ENCODE measurements around the gene JADE1. TPM values are rescaled to one million over a fixed set of nuclear protein-coding genes. Genes with fewer than 3 reads are reported as not detected.

Gene JADE1
- total RNA-seq, 4 donors from 2014 or later: 18.2 to 26.4 (median 19.6) TPM

DNA sequence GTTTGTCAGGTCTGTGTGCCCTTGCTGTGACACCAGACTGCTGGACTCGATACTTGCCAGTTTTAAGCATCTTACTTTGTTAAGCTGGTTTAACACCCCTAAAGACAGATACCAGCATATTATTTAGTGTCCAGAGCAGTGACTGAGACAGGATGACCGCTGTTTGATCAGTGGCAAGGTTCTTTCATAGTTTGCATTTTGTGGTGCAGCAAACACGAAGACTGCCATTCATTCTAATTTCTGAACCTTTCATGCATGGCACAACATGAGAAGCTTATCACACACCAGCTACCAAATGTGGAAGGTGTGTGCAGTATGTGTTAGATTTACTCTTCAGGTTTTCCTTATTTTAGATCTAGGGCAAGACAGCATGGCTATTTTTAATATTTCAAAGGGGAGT lies 28.2 kb downstream of the JADE1 start:
- Histone ChIP-seq H3K4me1 (peaks cover 0 to 19% (median 0%) of the 10 kb centered on the region in 4 donors), H3K27ac (no peak overlapping the region), H3K4me3 (no peak overlapping the region), H3K27me3 (no peaks in the 10 kb centered on the region), H3K36me3 (peaks cover 0 to 13% (median 0%) of the 10 kb centered on the region in 3 donors), H3K9me3 (no peaks in the 10 kb centered on the region)
- no peak for DNase-seq
- TF ChIP-seq, protein P1, sequence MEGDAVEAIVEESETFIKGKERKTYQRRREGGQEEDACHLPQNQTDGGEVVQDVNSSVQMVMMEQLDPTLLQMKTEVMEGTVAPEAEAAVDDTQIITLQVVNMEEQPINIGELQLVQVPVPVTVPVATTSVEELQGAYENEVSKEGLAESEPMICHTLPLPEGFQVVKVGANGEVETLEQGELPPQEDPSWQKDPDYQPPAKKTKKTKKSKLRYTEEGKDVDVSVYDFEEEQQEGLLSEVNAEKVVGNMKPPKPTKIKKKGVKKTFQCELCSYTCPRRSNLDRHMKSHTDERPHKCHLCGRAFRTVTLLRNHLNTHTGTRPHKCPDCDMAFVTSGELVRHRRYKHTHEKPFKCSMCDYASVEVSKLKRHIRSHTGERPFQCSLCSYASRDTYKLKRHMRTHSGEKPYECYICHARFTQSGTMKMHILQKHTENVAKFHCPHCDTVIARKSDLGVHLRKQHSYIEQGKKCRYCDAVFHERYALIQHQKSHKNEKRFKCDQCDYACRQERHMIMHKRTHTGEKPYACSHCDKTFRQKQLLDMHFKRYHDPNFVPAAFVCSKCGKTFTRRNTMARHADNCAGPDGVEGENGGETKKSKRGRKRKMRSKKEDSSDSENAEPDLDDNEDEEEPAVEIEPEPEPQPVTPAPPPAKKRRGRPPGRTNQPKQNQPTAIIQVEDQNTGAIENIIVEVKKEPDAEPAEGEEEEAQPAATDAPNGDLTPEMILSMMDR (IDR thresholded peaks at IDR 0.05): no peak
- TF ChIP-seq POLR2A (IDR thresholded peaks at IDR 0.05): no peak

DNA sequence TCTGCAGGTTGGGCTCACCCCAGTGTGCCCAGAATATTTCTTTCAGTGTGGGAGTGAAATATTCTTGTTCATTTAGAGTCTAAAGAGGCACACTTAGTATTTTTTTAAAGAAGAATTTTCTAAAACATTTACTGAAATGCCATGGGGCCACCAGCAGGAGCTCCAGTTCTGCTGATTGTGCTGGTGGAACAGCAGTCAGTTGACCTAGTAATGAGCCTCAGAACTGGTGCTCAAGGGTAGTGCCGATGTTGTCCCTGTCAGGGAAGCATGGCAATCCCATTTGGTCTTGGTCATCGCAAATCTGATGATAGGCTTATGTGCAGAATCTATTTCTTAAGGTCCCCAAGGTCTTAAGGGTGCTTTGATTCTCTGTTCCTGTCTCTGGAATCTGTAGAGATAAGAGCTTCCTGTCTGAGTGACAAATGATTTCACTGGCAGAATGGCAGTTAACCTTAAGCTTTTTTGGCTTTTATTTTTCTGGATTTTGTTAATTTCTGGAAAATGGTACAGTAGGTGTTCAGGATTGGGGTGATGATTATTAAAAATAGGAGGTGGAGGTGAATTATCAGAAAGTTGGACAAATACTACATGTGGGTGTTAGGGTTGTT lies 31.3 kb downstream of the JADE1 start:
- TF ChIP-seq POLR2A (IDR thresholded peaks at IDR 0.05): no peak
- TF ChIP-seq, protein P1 (IDR thresholded peaks at IDR 0.05): no peak
- peaks cover 0 to 9% (median 0%) of the 10 kb centered on the region in 4 donors for H3K4me1 ChIP-seq
- H3K9me3 ChIP-seq: no peaks in the 10 kb centered on the region
- peaks cover 0 to 17% (median 0%) of the 10 kb centered on the region in 3 donors for H3K36me3 ChIP-seq
- no peaks in the 10 kb centered on the region for H3K27me3 ChIP-seq
- H3K27ac ChIP-seq: no peak overlapping the region
- no peak for DNase-seq
- H3K4me3 ChIP-seq: no peak overlapping the region

DNA sequence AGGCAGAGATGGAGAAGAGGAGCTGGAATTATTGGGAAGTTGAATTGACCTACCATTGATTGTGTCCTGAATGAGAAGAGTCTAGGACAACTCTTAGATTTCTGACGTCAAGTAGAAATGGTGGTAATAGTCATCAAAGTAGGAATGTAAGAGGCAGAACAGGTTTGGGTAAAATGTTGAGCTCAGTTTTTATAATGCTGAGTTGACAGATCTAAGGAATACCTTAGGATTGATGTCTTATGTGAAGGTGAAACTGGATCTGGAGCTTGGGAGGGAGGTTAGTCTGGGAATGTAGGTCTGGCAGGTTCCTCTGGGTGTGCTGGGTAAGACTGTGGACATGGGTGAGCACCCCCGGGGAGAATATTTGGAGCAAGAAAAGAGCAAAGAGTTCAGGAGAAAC lies 31.9 kb downstream of the JADE1 start:
- no peak overlapping the region for H3K27ac ChIP-seq
- DNase-seq: no peak
- peaks cover 0 to 23% (median 0%) of the 10 kb centered on the region in 3 donors for H3K36me3 ChIP-seq
- no peaks in the 10 kb centered on the region for H3K27me3 ChIP-seq
- H3K4me1 ChIP-seq: peaks cover 0 to 7% (median 0%) of the 10 kb centered on the region in 4 donors
- TF ChIP-seq, protein P1 (IDR thresholded peaks at IDR 0.05): no peak
- TF ChIP-seq POLR2A (IDR thresholded peaks at IDR 0.05): no peak
- H3K4me3 ChIP-seq: no peak overlapping the region
- no peaks in the 10 kb centered on the region for H3K9me3 ChIP-seq

DNA sequence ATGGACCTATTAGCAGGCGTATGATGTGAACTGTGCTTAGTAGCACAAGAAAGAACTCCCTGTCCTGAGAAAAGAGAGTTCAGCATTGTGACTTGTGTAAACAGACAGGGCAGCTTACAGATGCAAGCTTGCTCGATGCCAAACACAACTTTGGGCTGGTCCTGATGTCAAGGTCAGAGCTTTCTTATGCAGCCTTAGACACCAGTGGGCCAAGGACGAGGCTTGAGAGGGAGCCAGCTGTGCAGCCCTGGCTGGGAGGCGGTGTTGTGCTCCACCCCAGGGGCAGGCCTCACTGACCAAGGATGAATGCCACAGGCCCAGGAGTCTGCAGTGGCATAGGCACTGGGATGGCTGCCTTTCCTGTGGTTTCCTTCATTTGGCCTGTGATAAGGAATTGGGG lies 35.4 kb downstream of the JADE1 start:
- H3K27ac ChIP-seq: no peak overlapping the region
- no peaks in the 10 kb centered on the region for H3K27me3 ChIP-seq
- H3K9me3 ChIP-seq: no peaks in the 10 kb centered on the region
- H3K36me3 ChIP-seq: peaks cover 0 to 57% (median 0%) of the 10 kb centered on the region in 3 donors
- TF ChIP-seq, protein P1 (IDR thresholded peaks at IDR 0.05): no peak
- no peak for TF ChIP-seq POLR2A (IDR thresholded peaks at IDR 0.05)
- no peak overlapping the region for H3K4me3 ChIP-seq
- peaks cover 0 to 1% (median 0%) of the 10 kb centered on the region in 4 donors for H3K4me1 ChIP-seq
- DNase-seq: no peak

DNA sequence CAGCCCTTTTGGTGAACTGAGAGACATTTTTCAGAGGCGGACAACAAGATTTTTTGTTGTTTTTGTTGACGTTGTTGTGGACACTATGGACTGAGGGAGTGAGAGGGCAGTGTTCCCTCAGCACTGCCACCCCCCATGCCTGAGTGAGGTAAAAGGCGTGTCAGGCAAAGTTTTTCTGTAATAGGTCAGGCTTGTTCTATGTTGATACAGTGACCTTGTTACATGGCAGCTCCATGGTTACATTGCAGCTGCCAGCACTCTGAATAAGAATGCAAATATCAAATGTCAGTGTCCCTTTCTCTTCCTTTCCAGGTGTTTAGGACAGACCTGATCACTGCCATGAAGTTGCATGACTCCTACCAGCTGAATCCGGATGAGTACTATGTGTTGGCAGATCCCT lies 36.6 kb downstream of the JADE1 start:
- Histone ChIP-seq H3K27me3 (no peaks in the 10 kb centered on the region), H3K4me3 (no peak overlapping the region), H3K36me3 (peaks cover 0 to 68% (median 0%) of the 10 kb centered on the region in 3 donors), H3K4me1 (no peaks in the 10 kb centered on the region), H3K27ac (no peak overlapping the region), H3K9me3 (no peaks in the 10 kb centered on the region)
- TF ChIP-seq, protein P1 (IDR thresholded peaks at IDR 0.05): no peak
- no peak for TF ChIP-seq POLR2A (IDR thresholded peaks at IDR 0.05)
- DNase-seq: no peak
